ENCODE measurements around the gene MALRD1. TPM values are rescaled to one million over a fixed set of nuclear protein-coding genes. Genes with fewer than 3 reads are reported as not detected.

MALRD1 gene
- total RNA-seq, 4 donors from 2014 or later, result 1.1 to 6.2 TPM; not detected in 2

GRCh38 chr10:19168584-19168983 lies 120.0 kb downstream of the MALRD1 start:
- no peak for TF ChIP-seq POLR2A (IDR thresholded peaks at IDR 0.05)
- TF ChIP-seq, protein P1, sequence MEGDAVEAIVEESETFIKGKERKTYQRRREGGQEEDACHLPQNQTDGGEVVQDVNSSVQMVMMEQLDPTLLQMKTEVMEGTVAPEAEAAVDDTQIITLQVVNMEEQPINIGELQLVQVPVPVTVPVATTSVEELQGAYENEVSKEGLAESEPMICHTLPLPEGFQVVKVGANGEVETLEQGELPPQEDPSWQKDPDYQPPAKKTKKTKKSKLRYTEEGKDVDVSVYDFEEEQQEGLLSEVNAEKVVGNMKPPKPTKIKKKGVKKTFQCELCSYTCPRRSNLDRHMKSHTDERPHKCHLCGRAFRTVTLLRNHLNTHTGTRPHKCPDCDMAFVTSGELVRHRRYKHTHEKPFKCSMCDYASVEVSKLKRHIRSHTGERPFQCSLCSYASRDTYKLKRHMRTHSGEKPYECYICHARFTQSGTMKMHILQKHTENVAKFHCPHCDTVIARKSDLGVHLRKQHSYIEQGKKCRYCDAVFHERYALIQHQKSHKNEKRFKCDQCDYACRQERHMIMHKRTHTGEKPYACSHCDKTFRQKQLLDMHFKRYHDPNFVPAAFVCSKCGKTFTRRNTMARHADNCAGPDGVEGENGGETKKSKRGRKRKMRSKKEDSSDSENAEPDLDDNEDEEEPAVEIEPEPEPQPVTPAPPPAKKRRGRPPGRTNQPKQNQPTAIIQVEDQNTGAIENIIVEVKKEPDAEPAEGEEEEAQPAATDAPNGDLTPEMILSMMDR (IDR thresholded peaks at IDR 0.05), result no peak
- Histone ChIP-seq H3K4me1 (no peaks in the 10 kb centered on the region), H3K9me3 (no peaks in the 10 kb centered on the region), H3K27me3 (no peaks in the 10 kb centered on the region), H3K27ac (no peak overlapping the region), H3K4me3 (no peak overlapping the region), H3K36me3 (no peaks in the 10 kb centered on the region)
- DNase-seq, result no peak
- intact Hi-C loops (cut with DNase I; ENCODE audit: low total_unique reads), result no loop called here

DNA sequence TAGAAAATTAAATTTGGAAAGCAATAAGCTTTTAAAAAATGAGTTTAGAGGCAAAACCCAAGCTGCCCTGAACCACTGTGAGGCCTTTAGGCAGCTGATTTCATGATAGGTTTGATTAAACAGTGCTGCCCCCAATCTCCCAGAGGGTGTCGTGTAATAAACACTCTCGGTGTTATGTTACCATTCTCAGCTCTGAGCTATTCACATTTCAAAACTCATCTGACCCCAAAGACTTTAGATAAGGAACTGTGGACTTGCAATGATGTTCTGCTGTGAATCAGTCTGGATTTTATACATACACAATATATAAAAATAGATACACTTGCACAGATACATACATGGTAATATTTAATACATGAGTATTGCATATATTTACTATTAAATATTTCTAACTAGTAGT lies 120.4 kb downstream of the MALRD1 start:
- DNase-seq, result no peak
- intact Hi-C loops (cut with DNase I; ENCODE audit: low total_unique reads), result no loop called here
- no peaks in the 10 kb centered on the region for H3K9me3 ChIP-seq
- H3K36me3 ChIP-seq, result no peaks in the 10 kb centered on the region
- TF ChIP-seq, protein P1 (IDR thresholded peaks at IDR 0.05), result no peak
- TF ChIP-seq POLR2A (IDR thresholded peaks at IDR 0.05), result no peak
- H3K4me1 ChIP-seq, result no peaks in the 10 kb centered on the region
- H3K27me3 ChIP-seq, result no peaks in the 10 kb centered on the region
- no peak overlapping the region for H3K4me3 ChIP-seq
- H3K27ac ChIP-seq, result no peak overlapping the region

DNA sequence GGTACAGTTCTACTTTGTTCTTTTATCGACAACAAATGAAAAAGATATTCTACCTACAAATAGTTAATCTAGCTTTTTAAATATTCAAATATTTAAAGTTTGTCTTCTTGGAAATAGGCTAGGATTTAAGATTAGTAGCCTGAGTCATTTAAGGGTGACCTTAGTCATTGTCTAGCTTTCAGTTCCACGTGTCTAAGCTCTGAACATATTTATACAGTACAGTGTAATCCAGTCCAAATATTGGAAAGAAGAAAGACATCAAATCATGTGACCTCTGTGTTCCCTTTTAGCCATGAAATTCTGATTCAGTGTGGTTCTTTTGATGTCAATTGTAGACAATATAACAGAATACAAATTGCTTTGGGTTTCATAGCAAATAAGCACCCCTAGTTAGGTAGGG lies 121.1 kb downstream of the MALRD1 start:
- Histone ChIP-seq H3K27me3 (no peaks in the 10 kb centered on the region), H3K27ac (no peak overlapping the region), H3K36me3 (no peaks in the 10 kb centered on the region), H3K4me3 (no peak overlapping the region), H3K9me3 (no peaks in the 10 kb centered on the region), H3K4me1 (no peaks in the 10 kb centered on the region)
- no peak for TF ChIP-seq POLR2A (IDR thresholded peaks at IDR 0.05)
- TF ChIP-seq, protein P1 (IDR thresholded peaks at IDR 0.05), result no peak
- intact Hi-C loops (cut with DNase I; ENCODE audit: low total_unique reads), result no loop called here
- no peak for DNase-seq

DNA sequence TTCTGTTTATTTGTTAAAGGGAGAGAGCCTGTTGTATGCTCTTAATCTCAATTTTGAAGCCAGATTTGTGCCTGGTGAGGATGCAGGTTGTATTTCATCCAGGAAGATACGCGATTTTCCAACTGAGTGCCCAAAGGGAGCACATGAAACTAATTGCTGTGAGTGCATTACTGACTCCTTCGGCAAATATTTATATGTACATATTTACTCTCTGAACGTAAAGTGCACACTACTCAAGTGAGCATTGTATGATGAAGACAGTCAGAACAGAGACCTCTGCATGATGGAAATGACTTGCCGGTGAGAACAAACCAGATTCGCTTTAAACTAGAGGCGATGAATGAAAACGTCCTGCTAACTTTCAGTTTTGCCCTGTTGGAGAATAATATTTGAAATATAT lies 130.1 kb downstream of the MALRD1 start:
- no peak overlapping the region for H3K4me3 ChIP-seq
- intact Hi-C loops (cut with DNase I; ENCODE audit: low total_unique reads), result no loop called here
- TF ChIP-seq, protein P1 (IDR thresholded peaks at IDR 0.05), result no peak
- no peak for TF ChIP-seq POLR2A (IDR thresholded peaks at IDR 0.05)
- H3K4me1 ChIP-seq, result no peaks in the 10 kb centered on the region
- no peaks in the 10 kb centered on the region for H3K36me3 ChIP-seq
- H3K9me3 ChIP-seq, result no peaks in the 10 kb centered on the region
- DNase-seq, result no peak
- no peak overlapping the region for H3K27ac ChIP-seq
- H3K27me3 ChIP-seq, result no peaks in the 10 kb centered on the region

GRCh38 chr10:19184891-19185290 lies 136.3 kb downstream of the MALRD1 start:
- Histone ChIP-seq H3K4me3 (no peak overlapping the region), H3K27me3 (no peaks in the 10 kb centered on the region), H3K27ac (no peak overlapping the region), H3K36me3 (no peaks in the 10 kb centered on the region), H3K9me3 (no peaks in the 10 kb centered on the region), H3K4me1 (no peaks in the 10 kb centered on the region)
- DNase-seq, result no peak
- intact Hi-C loops (cut with DNase I; ENCODE audit: low total_unique reads), result no loop called here
- TF ChIP-seq POLR2A (IDR thresholded peaks at IDR 0.05), result no peak
- TF ChIP-seq, protein P1 (IDR thresholded peaks at IDR 0.05), result no peak

Measured in uterus (tissue), 4 donors.